ENCODE results near the gene PTPRCAP. TPM values are rescaled to one million over a fixed set of nuclear protein-coding genes. Genes with fewer than 3 reads are reported as not detected.

PTPRCAP gene
- total and polyA plus RNA-seq, 2 donors (not counting 1 experiment from before 2014, with no cell fraction given): 266 to 565 TPM

- Histone ChIP-seq H3K4me1 (ENCODE audit: control insufficient read depth in 2 of 2, insufficient read depth in 2 of 2, low read length in 2 of 2) (peaks cover 72 to 83% of the 10 kb centered on the region in 2 donors), H3K9ac (ENCODE audit: low read length) (peak overlapping the region; percentile 61), H3K27ac (ENCODE audit: low read length in 2 of 2) (peak overlapping the region; percentile 43 to 71), H3K9me3 (ENCODE audit: control extremely low read depth in 1 of 3, control insufficient read depth in 2 of 3, insufficient read depth in 1 of 3, low read length in 2 of 3) (no peaks in the 10 kb centered on the region), H4K20me1 (ENCODE audit: control insufficient read depth, insufficient read depth, low read length, poor library complexity, severe bottlenecking) (no peaks in the 10 kb centered on the region), H3K4me2 (replicated peaks; ENCODE audit: low read depth, low read length, poor library complexity, severe bottlenecking) (peak overlapping the region; percentile 95), H3K36me3 (replicated peaks in 1 of 2; ENCODE audit: control extremely low read depth in 1 of 2, control insufficient read depth in 1 of 2, extremely low read depth in 1 of 2, insufficient read depth in 2 of 2, low read length in 1 of 2) (no peaks in the 10 kb centered on the region), H3K79me2 (ENCODE audit: control insufficient read depth, insufficient read depth, low read length) (peaks cover 26% of the 10 kb centered on the region), H2AFZ (ENCODE audit: insufficient read depth, low read depth, low read length, poor library complexity, severe bottlenecking) (peak overlapping the region; percentile 23), H3K27me3 (replicated peaks in 1 of 4; ENCODE audit: control extremely low read depth in 1 of 4, control insufficient read depth in 3 of 4, insufficient read depth in 4 of 4, low read length in 3 of 4) (no peaks in the 10 kb centered on the region), H3K4me3 (ENCODE audit: control extremely low read depth in 1 of 5, extremely low read depth in 1 of 5, insufficient read depth in 1 of 5, low read depth in 2 of 5, low read length in 4 of 5) (peak overlapping the region in 2 of 5 experiments; percentile 7 to 21)
- TF ChIP-seq CTCF (IDR thresholded peaks at IDR 0.05) (no peak), EZH2 (IDR thresholded peaks at IDR 0.05; ENCODE audit: borderline replicate concordance, insufficient read depth, low read depth, low read length, poor library complexity, severe bottlenecking) (no peak)
- Mint-ChIP-seq H3K9me3 (ENCODE audit: insufficient read depth) (no peaks in the 10 kb centered on the region), H3K4me1 (peaks cover 68% of the 10 kb centered on the region), H3K27me3 (no peaks in the 10 kb centered on the region), H3K4me3 (peak overlapping the region; percentile 89), H3K27ac (peak overlapping the region; percentile 91)
- intact Hi-C loops (cut with micrococcal nuclease): no loop called here
- ATAC-seq (ENCODE audit: low read depth): no peak
- DNase-seq: no peak
- WGBS (ENCODE audit: insufficient coverage): 86% methylated on average over 11 of the region's 12 CpGs
- ChIA-PET CTCF (interaction anchor here (1.0 to 10.4 kb wide), 8 partner anchors 9 to 61 kb away, joined by 3 to 121 read pairs (median 6); partner anchors contain the start of genes PPP1CA, RPS6KB2, TBC1D10C and TMEM134), POLR2A (interaction anchor here (0.8 to 10.7 kb wide), 11 partner anchors 9 to 117 kb away, joined by 3 to 195 read pairs (median 7); partner anchors contain the start of genes AIP, PPP1CA, PTPRCAP and RPS6KB2)
Measured at GRCh38 chr11:67417425-67417824, 20.1 kb downstream of the PTPRCAP start.
